IPS-20b (cell line): ENCODE data around the gene SLC39A5.
A peak's percentile ranks its signal among the peaks of the same experiment; 100 is the strongest.
"Not testable (repeated sequence)": the region's sequence is repeated elsewhere in the genome, so short reads cannot be mapped to it uniquely, and the experiment has no call there.

Source experiments
- H3K27ac ChIP-seq: one replicate; pipeline ENCODE4 v1.5.1; 2013; ENCODE audit warnings: low read length
- H3K27me3 ChIP-seq: 2 replicates; pipeline ENCODE4 v1.6.1; 2013; ENCODE audit warnings: mild to moderate bottlenecking, low read length, inconsistent platforms; ENCODE audit not compliant: insufficient read depth
- H3K36me3 ChIP-seq: 2 replicates; pipeline ENCODE4 v1.6.1; 2013; ENCODE audit warnings: low read depth, mild to moderate bottlenecking, inconsistent platforms, low read length, moderate library complexity; ENCODE audit not compliant: insufficient read depth
- H3K4me1 ChIP-seq: 2 replicates; pipeline ENCODE4 v1.6.1; 2013; ENCODE audit warnings: mild to moderate bottlenecking, control low read depth, inconsistent platforms, low read length, moderate library complexity; ENCODE audit not compliant: insufficient read depth
- H3K4me3 ChIP-seq: 2 replicates; pipeline ENCODE4 v1.5.1; 2013; ENCODE audit warnings: mild to moderate bottlenecking, low read length, inconsistent platforms
- H3K9ac ChIP-seq: 2 replicates; pipeline ENCODE4 v1.6.1; 2013; ENCODE audit warnings: low read depth, mild to moderate bottlenecking, inconsistent platforms, low read length, moderate library complexity
- H3K9me3 ChIP-seq: 2 replicates; pipeline ENCODE4 v1.6.1; 2013; ENCODE audit warnings: mild to moderate bottlenecking, low read depth, low read length, inconsistent platforms; ENCODE audit not compliant: insufficient read depth

The SLC39A5 gene

GRCh38 chr12:56255671-56256070 lies 25.8 kb downstream of the SLC39A5 start:
- H3K27ac ChIP-seq: no peak overlapping the region
- H3K9ac ChIP-seq: no peak overlapping the region
- peaks cover 16% of the 10 kb centered on the region for H3K4me1 ChIP-seq
- peaks cover 49% of the 10 kb centered on the region for H3K36me3 ChIP-seq
- no peaks in the 10 kb centered on the region for H3K9me3 ChIP-seq
- no peaks in the 10 kb centered on the region for H3K27me3 ChIP-seq
- no peak overlapping the region for H3K4me3 ChIP-seq

- Histone ChIP-seq H3K27ac (no peak overlapping the region), H3K9me3 (no peaks in the 10 kb centered on the region), H3K4me3 (peak overlapping the region; percentile 95), H3K9ac (0 out of 2 replicates have a peak overlapping the region, but pooled peaks have one; percentile 79), H3K36me3 (peaks cover 45% of the 10 kb centered on the region), H3K4me1 (peaks cover 16% of the 10 kb centered on the region), H3K27me3 (no peaks in the 10 kb centered on the region)
Measured at GRCh38 chr12:56256326-56256960, 26.6 kb downstream of the SLC39A5 start.

GRCh38 chr12:56257071-56257470 lies 27.2 kb downstream of the SLC39A5 start:
- Histone ChIP-seq H3K4me1 (peaks cover 16% of the 10 kb centered on the region), H3K36me3 (peaks cover 39% of the 10 kb centered on the region), H3K27ac (no peak overlapping the region), H3K4me3 (peak overlapping the region; percentile 95), H3K9ac (peak overlapping the region; percentile 79; the same call in 1 of the 2 replicates), H3K27me3 (no peaks in the 10 kb centered on the region), H3K9me3 (no peaks in the 10 kb centered on the region)

- H3K4me3 ChIP-seq: peak overlapping the region; percentile 95
- H3K27me3 ChIP-seq: no peaks in the 10 kb centered on the region
- H3K9me3 ChIP-seq: no peaks in the 10 kb centered on the region
- peak overlapping the region; percentile 27 for H3K27ac ChIP-seq
- peaks cover 16% of the 10 kb centered on the region for H3K4me1 ChIP-seq
- H3K36me3 ChIP-seq: peaks cover 34% of the 10 kb centered on the region
- peak overlapping the region; percentile 79; the same call in 1 of the 2 replicates for H3K9ac ChIP-seq
Measured at GRCh38 chr12:56257491-56258067, 27.7 kb downstream of the SLC39A5 start.

- Histone ChIP-seq H3K27me3 (no peaks in the 10 kb centered on the region), H3K9ac (peak within 1 kb of the TSS; percentile 79), H3K4me3 (peak within 1 kb of the TSS; percentile 95), H3K36me3 (peaks cover 27% of the 10 kb centered on the region), H3K9me3 (no peaks in the 10 kb centered on the region), H3K4me1 (peaks cover 16% of the 10 kb centered on the region), H3K27ac (peak within 1 kb of the TSS; percentile 27)
Measured at GRCh38 chr12:56258068-56258819, 28.4 kb downstream of the SLC39A5 start, which contains the start of gene ANKRD52. ANKRD52 (minus strand) TSS chr12:56258384; CDS start chr12:56258269, 115 bp downstream.

- H3K9me3 ChIP-seq: no peaks in the 10 kb centered on the region
- H3K36me3 ChIP-seq: peaks cover 22% of the 10 kb centered on the region
- H3K27me3 ChIP-seq: no peaks in the 10 kb centered on the region
- peak overlapping the region; percentile 79 for H3K9ac ChIP-seq
- peaks cover 16% of the 10 kb centered on the region for H3K4me1 ChIP-seq
- H3K27ac ChIP-seq: no peak overlapping the region
- H3K4me3 ChIP-seq: peak overlapping the region; percentile 95
Measured at GRCh38 chr12:56258820-56259183, 29.0 kb downstream of the SLC39A5 start.

- no peaks in the 10 kb centered on the region for H3K27me3 ChIP-seq
- H3K27ac ChIP-seq: no peak overlapping the region
- peaks cover 8% of the 10 kb centered on the region for H3K36me3 ChIP-seq
- H3K9ac ChIP-seq: no peak overlapping the region
- H3K4me1 ChIP-seq: peaks cover 16% of the 10 kb centered on the region
- H3K4me3 ChIP-seq: no peak overlapping the region
- no peaks in the 10 kb centered on the region for H3K9me3 ChIP-seq
Measured at GRCh38 chr12:56260380-56260779, 30.5 kb downstream of the SLC39A5 start.

- Histone ChIP-seq H3K9me3 (no peaks in the 10 kb centered on the region), H3K27me3 (no peaks in the 10 kb centered on the region), H3K27ac (no peak overlapping the region), H3K4me1 (peaks cover 16% of the 10 kb centered on the region), H3K9ac (no peak overlapping the region), H3K4me3 (no peak overlapping the region), H3K36me3 (peaks cover 2% of the 10 kb centered on the region; the same call in 1 of the 2 replicates)
Measured at GRCh38 chr12:56260921-56261320, 31.1 kb downstream of the SLC39A5 start.

GRCh38 chr12:56261503-56262232 lies 31.8 kb downstream of the SLC39A5 start:
- H3K27me3 ChIP-seq: no peaks in the 10 kb centered on the region
- no peak overlapping the region for H3K4me3 ChIP-seq
- no peaks in the 10 kb centered on the region for H3K9me3 ChIP-seq
- H3K4me1 ChIP-seq: peaks cover 9% of the 10 kb centered on the region; the same call in 1 of the 2 replicates
- H3K36me3 ChIP-seq: no peaks in the 10 kb centered on the region
- no peak overlapping the region for H3K9ac ChIP-seq
- no peak overlapping the region for H3K27ac ChIP-seq

GRCh38 chr12:56262955-56263354 lies 33.1 kb downstream of the SLC39A5 start:
- H3K4me3 ChIP-seq, H3K9me3 ChIP-seq, H3K4me1 ChIP-seq, H3K27me3 ChIP-seq, H3K27ac ChIP-seq, H3K9ac ChIP-seq, H3K36me3 ChIP-seq: not testable (repeated sequence)

GRCh38 chr12:56266068-56266692 lies 36.3 kb downstream of the SLC39A5 start:
- H3K27ac ChIP-seq, H3K4me1 ChIP-seq, H3K27me3 ChIP-seq, H3K9me3 ChIP-seq: not testable (repeated sequence)
- peaks cover 21% of the 10 kb centered on the region for H3K36me3 ChIP-seq
- peak overlapping the region; percentile 84; the same call in 1 of the 2 replicates for H3K9ac ChIP-seq
- peak overlapping the region; percentile 96 for H3K4me3 ChIP-seq
